ENCODE measurements around the gene HCRTR1. TPM values are rescaled to one million over a fixed set of nuclear protein-coding genes. Genes with fewer than 3 reads are reported as not detected.

Gene HCRTR1
- total and polyA plus RNA-seq, 5 donors: 0.14 to 0.37 (median 0.18) TPM; not detected in 2

DNA sequence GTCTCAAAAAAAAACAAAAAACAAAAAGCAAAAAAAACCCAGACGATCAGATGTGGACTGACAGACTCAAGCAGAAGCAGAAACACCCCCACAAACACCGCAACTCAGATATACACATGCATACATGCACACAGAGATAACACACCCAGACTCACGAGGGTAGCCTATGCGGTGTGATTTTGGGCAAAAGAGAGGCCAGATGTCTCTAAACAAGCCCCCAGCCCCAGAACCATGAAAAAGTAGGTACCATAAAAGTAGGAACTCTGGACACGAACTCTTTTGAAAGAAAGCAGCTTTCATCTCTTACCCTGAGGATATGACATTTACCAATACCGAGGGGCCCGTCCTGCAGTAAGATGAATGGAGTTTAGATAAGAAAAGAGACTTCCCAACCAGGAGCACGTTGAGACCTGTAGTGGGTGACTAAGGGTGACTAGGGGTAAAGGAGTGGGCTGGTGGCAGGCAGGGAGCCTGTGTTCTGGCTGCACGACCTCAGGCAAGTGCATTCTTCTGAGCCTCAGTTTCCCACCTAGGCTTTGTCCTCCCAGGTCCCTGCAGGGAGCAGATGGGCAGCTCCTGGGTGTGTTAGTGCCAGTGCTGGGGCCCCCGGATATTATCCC, 42.6 kb upstream of the HCRTR1 start:
- no peaks in the 10 kb centered on the region for H3K9me3 ChIP-seq (ENCODE audit: control insufficient read depth, low read length)
- ATAC-seq (no peak), DNase-seq (no peak)
- peak overlapping the region; percentile 96 for H3K27ac ChIP-seq (ENCODE audit: low read length)
- H3K27me3 ChIP-seq (ENCODE audit: control insufficient read depth, insufficient read depth): no peaks in the 10 kb centered on the region
- WGBS: 44% methylated on average over 10 of the region's 10 CpGs
- peaks cover 11% of the 10 kb centered on the region for H3K4me1 ChIP-seq (ENCODE audit: control insufficient read depth, insufficient read depth, low read length)
- intact Hi-C loops (cut with DNase I): no loop called here
- H3K4me3 ChIP-seq (ENCODE audit: low read length): no peak overlapping the region

DNA sequence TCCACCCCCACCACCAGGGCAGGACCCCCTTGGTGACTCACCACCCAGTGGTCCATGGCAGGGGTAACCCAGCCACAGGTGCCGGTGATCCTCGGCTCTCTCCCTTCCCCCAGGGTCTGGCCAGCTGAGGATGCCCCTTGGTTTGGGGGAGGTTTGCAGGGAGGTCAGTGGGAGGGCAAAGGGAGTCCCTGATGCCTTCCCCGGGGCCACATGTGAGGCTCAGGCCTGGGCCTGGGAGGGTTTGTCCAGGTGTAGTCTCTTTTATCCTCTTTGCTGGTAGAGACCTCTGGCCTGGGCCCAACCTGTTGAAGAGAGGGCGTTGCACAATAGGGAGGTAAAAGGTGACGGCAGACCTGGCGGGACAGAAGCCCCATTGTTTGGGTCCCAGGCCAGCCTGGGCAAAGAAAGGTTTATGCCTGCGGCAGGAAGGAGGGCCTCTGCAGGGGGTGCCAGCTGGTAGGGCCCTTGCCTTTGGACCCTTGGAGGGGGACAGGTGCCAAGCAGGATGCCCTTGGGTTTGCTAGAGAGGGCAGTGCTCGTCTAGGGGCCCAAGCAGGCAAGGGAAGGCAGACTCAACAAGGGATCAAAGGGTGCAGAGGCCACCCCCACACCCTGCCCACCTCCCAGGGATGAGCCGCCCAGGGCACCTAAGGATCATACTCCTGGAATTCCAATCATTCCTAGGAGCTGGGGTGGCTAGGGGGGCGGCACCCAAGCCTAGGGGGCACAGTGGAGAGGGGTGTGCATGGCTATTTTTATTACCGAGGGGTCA, 41.9 kb upstream of the HCRTR1 start:
- peak overlapping the region; percentile 72 for H3K4me3 ChIP-seq (ENCODE audit: low read length)
- H3K4me1 ChIP-seq (ENCODE audit: control insufficient read depth, insufficient read depth, low read length): peaks cover 12% of the 10 kb centered on the region
- intact Hi-C loops (cut with DNase I): no loop called here
- H3K27ac ChIP-seq (ENCODE audit: low read length): peak overlapping the region; percentile 91
- no peaks in the 10 kb centered on the region for H3K9me3 ChIP-seq (ENCODE audit: control insufficient read depth, low read length)
- no peaks in the 10 kb centered on the region for H3K27me3 ChIP-seq (ENCODE audit: control insufficient read depth, insufficient read depth)
- DNase-seq: peak in 1 of 3 donors; percentile 58
- WGBS: 64% methylated on average over 11 of the region's 11 CpGs
- ATAC-seq: no peak

DNA sequence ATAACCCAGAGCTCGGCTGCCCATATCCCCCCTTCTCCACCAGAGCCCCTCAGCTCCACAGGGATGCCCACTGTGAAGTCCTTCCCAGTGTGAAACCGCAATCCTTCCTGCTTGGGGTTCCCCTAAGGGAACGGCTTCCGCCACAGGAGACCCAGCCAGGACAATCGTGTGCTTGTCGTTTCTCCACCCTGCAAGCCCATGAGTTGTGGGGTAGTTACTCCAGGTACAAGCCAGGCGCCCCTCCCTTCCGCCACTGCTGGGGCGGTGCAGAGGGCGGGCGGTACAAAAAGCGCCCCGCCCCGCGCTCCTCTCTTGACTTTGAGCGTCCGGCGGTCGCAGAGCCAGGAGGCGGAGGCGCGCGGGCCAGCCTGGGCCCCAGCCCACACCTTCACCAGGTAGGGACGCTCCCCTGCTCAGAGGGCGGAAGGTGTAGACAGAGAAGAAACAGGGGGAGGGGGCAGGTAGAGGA, 41.3 kb upstream of the HCRTR1 start, which contains the start of gene TINAGL1:
Gene TINAGL1 (plus strand): TSS at position 315 of the 469 bp plus-strand sequence. CDS start 634 bp downstream, outside the sequence.
- Histone ChIP-seq H3K9me3 (ENCODE audit: control insufficient read depth, low read length) (no peaks in the 10 kb centered on the region), H3K27me3 (ENCODE audit: control insufficient read depth, insufficient read depth) (no peaks in the 10 kb centered on the region), H3K4me1 (ENCODE audit: control insufficient read depth, insufficient read depth, low read length) (peaks cover 16% of the 10 kb centered on the region), H3K27ac (ENCODE audit: low read length) (peak within 1 kb of the TSS; percentile 91), H3K4me3 (ENCODE audit: low read length) (peak within 1 kb of the TSS; percentile 72)
- 13% methylated on average over 25 of the region's 25 CpGs for WGBS
- peak; percentile 57 to 64 for ATAC-seq
- intact Hi-C loops (cut with DNase I): no loop called here
- DNase-seq: peak; percentile 65 to 86 (median 84)

DNA sequence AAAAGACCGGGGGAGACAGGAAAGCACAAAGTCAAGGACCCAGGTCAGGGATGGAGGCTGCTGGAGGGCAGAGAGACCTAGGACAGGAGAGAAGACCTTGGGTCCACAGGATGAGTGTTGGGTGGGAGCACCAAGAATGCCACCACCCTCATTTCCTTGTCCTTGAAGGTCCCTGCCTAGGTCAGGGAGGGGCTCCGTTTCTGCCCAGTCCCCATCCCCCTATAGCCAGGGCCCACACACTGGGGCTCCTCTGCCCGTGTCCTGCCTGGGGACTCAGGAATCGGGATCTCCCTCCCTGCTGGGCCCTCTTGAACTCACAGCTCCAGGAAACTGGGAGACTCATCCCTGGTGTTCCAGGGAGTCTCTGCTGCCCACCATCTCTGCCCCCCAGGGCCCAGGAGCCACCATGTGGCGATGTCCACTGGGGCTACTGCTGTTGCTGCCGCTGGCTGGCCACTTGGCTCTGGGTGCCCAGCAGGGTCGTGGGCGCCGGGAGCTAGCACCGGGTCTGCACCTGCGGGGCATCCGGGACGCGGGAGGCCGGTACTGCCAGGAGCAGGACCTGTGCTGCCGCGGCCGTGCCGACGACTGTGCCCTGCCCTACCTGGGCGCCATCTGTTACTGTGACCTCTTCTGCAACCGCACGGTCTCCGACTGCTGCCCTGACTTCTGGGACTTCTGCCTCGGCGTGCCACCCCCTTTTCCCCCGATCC, 40.6 kb upstream of the HCRTR1 start:
- H3K4me1 ChIP-seq (ENCODE audit: control insufficient read depth, insufficient read depth, low read length): peaks cover 16% of the 10 kb centered on the region
- DNase-seq: peak in 1 of 3 donors; percentile 70
- ATAC-seq: no peak
- H3K9me3 ChIP-seq (ENCODE audit: control insufficient read depth, low read length): no peaks in the 10 kb centered on the region
- intact Hi-C loops (cut with DNase I): no loop called here
- H3K27me3 ChIP-seq (ENCODE audit: control insufficient read depth, insufficient read depth): no peaks in the 10 kb centered on the region
- H3K4me3 ChIP-seq (ENCODE audit: low read length): peak overlapping the region; percentile 72
- H3K27ac ChIP-seq (ENCODE audit: low read length): peak overlapping the region; percentile 91
- 43% methylated on average over 27 of the region's 27 CpGs for WGBS

DNA sequence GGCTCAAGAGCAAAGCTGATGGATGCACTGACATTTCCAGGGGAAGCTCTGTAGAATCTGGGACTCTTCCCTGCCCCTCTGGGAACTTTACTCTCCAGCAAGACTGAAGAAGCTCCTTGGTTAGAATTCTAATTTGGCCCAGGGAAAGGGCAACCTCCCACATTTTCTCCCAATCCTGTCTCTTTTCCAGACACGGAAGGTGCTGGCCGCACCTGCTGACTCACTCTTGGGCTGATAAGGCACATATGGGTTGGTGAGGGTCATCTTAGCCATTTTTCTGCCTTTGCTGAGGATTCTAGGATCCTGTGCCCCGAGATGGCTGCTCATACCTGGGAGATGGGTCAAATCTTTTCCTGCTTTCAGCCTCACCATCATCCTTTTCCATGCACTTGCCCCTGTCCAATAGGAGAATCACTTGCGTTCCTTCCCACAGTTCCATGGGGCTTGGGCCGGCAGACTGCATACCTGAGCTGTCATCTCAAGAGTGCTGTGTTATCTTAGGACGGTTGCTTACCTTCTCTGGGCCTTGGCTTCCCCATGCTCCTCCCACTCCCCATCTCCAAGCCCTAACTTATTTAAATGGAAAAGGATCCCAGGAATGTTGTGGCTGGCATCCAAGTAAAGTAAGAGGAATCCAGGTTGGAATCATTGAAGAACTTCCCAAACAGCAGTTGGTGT, 39.8 kb upstream of the HCRTR1 start:
- peak overlapping the region; percentile 72 for H3K4me3 ChIP-seq (ENCODE audit: low read length)
- DNase-seq (no peak), ATAC-seq (no peak)
- intact Hi-C loops (cut with DNase I): no loop called here
- 44% methylated on average over 6 of the region's 6 CpGs for WGBS
- peak overlapping the region; percentile 91 for H3K27ac ChIP-seq (ENCODE audit: low read length)
- H3K27me3 ChIP-seq (ENCODE audit: control insufficient read depth, insufficient read depth): no peaks in the 10 kb centered on the region
- no peaks in the 10 kb centered on the region for H3K9me3 ChIP-seq (ENCODE audit: control insufficient read depth, low read length)
- peaks cover 19% of the 10 kb centered on the region for H3K4me1 ChIP-seq (ENCODE audit: control insufficient read depth, insufficient read depth, low read length)

DNA sequence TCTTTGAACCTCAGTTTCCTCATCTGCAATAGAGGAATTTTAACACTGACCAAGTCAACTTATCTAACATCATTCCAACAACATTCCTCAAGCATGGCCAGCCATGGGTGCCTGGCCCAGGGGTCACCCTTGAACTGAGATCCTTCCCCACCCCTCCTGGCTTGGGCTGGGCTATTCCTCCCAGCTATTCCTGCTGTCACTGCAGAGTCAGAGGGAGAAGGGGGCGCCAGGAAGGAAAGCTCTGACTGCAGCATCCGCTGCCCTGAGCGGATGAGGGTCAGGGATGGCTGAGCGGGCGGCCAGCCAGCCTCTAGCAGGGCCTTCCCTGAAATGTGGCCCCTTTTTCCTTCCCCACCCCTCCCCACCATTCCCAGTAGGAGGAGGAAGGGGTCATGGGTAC, 38.1 kb upstream of the HCRTR1 start:
- Histone ChIP-seq H3K27me3 (ENCODE audit: control insufficient read depth, insufficient read depth) (no peaks in the 10 kb centered on the region), H3K27ac (ENCODE audit: low read length) (peak overlapping the region; percentile 56), H3K9me3 (ENCODE audit: control insufficient read depth, low read length) (no peaks in the 10 kb centered on the region), H3K4me3 (ENCODE audit: low read length) (peak overlapping the region; percentile 44), H3K4me1 (ENCODE audit: control insufficient read depth, insufficient read depth, low read length) (peaks cover 20% of the 10 kb centered on the region)
- DNase-seq: peak in 2 of 3 donors; percentile 74 to 81
- intact Hi-C loops (cut with DNase I): no loop called here
- WGBS: 50% methylated on average over 5 of the region's 5 CpGs
- peak; percentile 16 to 60 for ATAC-seq

DNA sequence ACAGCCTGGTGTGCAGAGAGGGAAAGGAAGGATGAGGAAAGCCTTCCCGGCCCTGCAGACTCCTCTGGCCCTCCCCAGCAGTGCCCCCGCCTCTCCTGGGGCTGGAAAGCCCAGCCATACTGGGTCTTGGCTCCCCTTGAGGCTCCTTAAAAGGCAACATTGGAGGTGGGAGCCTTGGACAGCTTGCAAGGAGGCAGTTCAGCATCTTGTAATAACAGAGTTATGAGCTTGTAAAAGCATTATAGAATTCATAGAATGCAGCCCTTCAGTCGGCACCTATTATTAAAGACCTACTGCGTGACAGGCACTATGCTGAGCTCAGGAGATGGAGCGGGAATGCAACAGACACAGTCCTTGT, 37.0 kb upstream of the HCRTR1 start:
- Histone ChIP-seq H3K27ac (ENCODE audit: low read length) (peak overlapping the region; percentile 71), H3K27me3 (ENCODE audit: control insufficient read depth, insufficient read depth) (no peaks in the 10 kb centered on the region), H3K9me3 (ENCODE audit: control insufficient read depth, low read length) (no peaks in the 10 kb centered on the region), H3K4me3 (ENCODE audit: low read length) (peak overlapping the region; percentile 4), H3K4me1 (ENCODE audit: control insufficient read depth, insufficient read depth, low read length) (peaks cover 21% of the 10 kb centered on the region)
- DNase-seq (no peak), ATAC-seq (no peak)
- intact Hi-C loops (cut with DNase I): no loop called here
- WGBS: 50% methylated on average over 5 of the region's 5 CpGs

DNA sequence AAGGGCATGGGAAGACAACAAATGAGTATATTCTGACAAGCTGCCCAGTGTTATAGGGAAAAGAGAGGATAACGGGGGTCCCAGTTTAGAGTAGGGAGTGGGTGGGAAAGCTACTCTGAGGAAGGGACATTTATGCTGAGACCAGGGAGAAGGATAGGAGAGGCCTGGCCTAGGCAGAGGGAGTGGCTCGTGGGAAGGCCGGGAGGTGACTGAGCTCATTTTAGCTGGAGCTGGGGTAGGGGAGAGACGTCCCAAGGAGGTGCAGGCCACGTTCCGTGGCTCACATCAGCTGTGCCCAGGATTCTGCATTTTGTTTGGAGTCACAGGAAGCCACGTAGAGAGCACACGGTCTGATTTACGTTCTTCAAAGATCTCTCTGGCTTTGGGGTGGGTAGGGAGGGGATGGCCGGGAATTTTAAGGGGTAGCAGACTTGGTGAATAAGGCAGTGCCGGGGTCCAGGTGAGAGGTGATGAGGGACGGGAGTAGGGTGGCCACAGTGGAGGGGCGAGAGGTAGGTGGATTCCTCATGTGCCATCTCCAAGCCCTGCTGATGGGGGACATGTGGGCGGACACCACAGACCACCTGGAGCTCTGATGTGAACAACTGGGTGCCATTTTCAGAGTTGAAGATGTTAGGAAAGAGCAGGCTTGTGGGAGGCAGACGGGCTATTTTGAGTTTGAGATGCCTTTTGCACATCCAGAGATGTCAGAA, 36.4 kb upstream of the HCRTR1 start:
- Histone ChIP-seq H3K27me3 (ENCODE audit: control insufficient read depth, insufficient read depth) (no peaks in the 10 kb centered on the region), H3K4me3 (ENCODE audit: low read length) (peak overlapping the region; percentile 4), H3K27ac (ENCODE audit: low read length) (peak overlapping the region; percentile 71), H3K4me1 (ENCODE audit: control insufficient read depth, insufficient read depth, low read length) (peaks cover 21% of the 10 kb centered on the region), H3K9me3 (ENCODE audit: control insufficient read depth, low read length) (no peaks in the 10 kb centered on the region)
- intact Hi-C loops (cut with DNase I): no loop called here
- no peak for ATAC-seq
- no peak for DNase-seq
- 70% methylated on average over 15 of the region's 15 CpGs for WGBS

DNA sequence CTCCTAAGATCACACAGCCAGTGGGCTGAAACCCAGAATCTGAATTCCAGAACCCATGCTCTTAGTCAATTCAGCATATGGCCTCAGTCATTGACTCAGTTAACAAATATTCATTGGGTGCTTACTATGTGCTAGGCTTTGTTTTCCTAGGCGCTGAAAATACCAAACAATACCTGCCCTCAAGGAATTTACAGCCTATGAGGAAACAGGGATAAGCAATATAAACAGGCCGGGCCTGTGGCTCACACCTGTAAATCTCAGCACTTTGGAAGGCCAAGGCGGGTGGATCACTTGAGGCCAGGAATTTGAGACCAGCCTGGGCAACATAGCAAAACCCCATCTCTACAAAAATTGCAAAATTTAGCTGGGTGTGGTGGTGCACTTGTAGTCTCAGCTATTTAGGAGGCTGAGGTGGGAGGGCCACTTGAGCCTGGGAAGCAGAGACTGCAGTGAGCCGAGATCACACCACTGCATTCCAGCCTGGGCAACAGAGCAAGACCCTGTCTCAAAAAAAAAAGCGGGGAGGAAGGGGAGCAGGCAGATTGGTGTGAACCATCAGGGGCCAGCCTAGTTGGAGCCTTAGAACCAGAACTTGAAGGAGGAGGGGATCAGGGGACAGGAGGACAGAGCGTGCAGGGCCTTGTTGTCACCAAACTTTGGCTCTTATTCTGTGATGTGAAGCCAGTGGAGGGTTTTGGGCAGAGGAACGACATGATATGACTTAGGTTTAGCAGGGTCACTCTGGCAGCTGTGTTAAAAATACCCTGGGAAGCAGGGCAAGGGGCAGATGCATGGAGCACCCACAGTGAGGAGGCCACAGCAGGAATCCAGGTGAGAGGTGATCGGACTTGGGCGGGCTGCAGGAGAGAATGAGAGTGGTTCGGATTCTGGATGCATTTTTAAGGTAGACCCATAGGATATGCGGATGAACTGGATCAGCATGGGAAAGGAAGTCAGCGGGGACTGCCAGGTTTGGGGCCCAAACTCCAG, 35.4 kb upstream of the HCRTR1 start:
- Histone ChIP-seq H3K9me3 (ENCODE audit: control insufficient read depth, low read length) (no peaks in the 10 kb centered on the region), H3K27ac (ENCODE audit: low read length) (peak overlapping the region; percentile 80), H3K4me3 (ENCODE audit: low read length) (no peak overlapping the region), H3K4me1 (ENCODE audit: control insufficient read depth, insufficient read depth, low read length) (peaks cover 21% of the 10 kb centered on the region), H3K27me3 (ENCODE audit: control insufficient read depth, insufficient read depth) (no peaks in the 10 kb centered on the region)
- WGBS: 70% methylated on average over 12 of the region's 12 CpGs
- intact Hi-C loops (cut with DNase I): no loop called here
- ATAC-seq (no peak), DNase-seq (no peak)
